IPS-NIHi11 (cell line): ENCODE data around the gene OSBPL8.

ENCODE experiments used
- DNase-seq: peaks from one replicate; pipeline ENCODE4 v3.0.0; 2012; ENCODE audit warnings: mixed read lengths, low spot score

Gene OSBPL8

GRCh38 chr12:76303989-76304460 lies 255.5 kb downstream of the OSBPL8 start:
- no peak for DNase-seq

DNA sequence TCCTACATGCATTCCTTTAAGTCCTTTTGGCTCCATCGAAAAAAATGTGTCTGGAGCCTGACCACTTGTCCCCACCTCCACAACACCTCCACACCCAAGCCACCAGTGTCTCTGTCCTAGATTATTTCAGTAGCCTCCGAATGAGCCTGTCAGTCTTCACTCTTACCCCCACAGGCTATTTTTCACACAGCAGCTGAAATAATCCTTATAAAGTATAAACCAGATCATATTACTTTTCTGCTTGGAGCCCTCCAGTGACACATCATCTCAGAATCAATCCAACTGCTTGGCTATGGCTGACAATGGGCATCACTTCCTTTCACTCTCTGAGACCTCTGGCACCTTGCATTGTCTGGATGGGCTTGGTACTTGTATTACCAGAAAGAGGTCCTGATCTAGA lies 256.2 kb downstream of the OSBPL8 start:
- no peak for DNase-seq
